Activated CD4-positive, CD25-positive, alpha-beta regulatory T cell (primary cell): ENCODE measurements around the gene PA2G4.
"Not testable (repeated sequence)": the region's sequence is repeated elsewhere in the genome, so short reads cannot be mapped to it uniquely, and the experiment has no call there.

Source experiments
- DNase-seq, 4 experiments: peaks; one replicate each; lab custom pipeline; 2025; lab: John Stamatoyannopoulos, UW

The PA2G4 gene

DNA sequence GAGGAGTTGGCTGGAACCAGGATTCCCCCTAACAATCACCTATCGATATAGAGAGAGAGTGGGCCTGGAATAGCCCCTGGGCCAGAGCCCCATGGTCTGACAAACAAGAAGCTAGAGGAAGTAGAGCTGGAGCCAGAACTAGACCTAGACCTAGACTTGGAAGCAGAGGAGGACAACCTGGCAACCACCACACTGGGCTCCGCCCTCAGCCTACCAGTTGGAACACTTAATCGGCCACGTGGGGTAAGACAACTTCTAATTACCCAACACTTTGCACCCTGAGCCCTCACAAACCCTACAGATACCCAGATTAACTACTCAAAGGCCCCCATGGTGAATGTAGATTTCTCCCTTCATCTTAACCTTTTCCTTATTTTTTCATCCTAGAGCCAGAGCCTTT lies 4.6 kb upstream of the PA2G4 start:
- no peak for DNase-seq

DNA sequence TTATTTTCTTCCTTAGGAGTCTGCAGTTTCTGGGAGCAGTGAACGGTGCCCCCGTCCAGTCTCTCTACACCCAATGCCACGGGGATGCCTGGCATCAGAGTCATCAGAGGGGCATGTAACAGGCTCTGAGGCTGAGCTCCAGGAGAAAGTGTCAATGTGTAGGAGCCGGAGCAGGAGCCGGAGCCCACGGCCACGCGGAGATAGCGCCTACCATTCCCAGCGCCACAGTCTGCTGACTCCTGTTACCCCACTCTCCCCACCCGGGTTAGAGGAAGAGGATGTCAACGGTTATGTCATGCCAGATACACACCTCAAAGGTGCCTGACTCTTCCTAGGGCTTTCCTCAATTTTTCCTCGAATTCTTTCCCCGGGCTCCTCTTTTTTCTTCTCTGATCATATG lies 3.3 kb upstream of the PA2G4 start:
- DNase-seq: no peak

DNA sequence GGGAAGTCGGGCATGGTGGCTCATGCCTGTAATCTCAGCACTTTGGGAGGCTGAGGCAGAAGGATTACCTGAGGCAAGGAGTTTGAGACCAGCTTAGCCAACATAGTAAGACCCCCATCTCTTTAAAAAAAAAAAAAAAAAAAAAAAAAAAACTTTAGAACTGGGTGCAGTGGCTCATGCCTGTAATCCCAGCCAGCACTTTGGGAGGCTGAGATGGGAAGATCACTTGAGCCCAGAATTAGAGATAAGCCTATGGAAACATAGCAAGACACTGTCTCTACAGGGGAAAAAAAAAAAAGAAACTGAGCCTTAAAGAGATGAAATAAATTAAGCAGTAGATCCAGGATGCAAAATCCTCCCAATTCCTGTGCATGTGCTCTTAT lies 1.7 kb upstream of the PA2G4 start:
- DNase-seq: no peak

- no peak for DNase-seq
Measured at GRCh38 chr12:56103066-56103711, 1.2 kb upstream of the PA2G4 start.

- DNase-seq: no peak
Measured at GRCh38 chr12:56103823-56104108, 593 bp upstream of the PA2G4 start.

DNA sequence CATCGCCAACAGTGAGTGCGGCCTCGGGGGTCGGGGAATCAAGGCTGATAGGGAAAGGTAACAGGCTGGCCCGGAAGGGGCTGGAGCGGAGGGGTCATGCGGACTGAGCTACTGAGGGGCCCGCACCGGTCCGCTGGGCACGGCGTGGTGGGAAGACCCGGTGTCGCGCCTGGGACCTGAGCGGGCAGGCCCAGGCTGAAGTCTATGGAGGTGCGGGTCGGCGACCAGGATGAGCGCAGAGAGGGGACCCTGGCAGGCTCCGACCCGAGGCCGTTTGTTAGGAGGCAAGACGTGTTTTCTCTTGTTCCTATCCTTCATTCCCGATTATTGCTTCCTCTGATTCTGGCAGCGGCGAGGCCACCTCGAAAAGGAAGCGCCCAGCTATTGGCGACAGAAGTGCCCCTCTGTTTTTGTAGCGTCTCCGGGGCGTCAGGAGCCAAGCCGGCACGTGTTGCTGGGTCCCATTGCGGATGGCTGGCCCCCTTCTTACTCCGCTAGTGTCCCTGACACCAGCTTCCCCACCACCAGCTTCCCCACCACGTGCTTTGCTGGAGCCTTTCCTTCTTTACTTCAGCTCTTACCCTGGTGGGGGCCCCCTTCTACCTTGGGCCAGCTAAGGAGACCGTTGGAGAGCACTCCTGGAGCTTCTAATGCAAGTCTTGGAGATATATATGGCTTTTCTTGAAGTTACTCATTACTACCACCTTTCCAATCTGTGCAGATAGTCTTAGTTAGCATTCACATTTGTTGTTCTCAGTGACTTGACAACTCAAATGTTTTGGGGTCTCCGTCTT lies 653 bp downstream of the PA2G4 start:
- DNase-seq: no peak

DNA sequence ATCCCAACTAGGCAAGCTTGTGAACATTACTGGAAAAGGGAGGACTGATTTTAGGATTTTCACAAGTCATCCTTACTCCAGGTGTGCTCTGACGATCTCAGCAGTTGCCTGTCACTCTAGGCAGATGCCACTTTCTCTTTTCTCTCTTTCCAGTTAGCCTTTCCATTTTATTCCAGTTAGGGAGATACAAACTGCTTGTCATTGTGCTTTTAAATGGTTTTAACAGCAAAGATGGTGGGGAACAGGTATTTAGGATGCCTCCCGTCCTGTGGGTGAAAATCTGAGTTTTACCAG lies 1.2 kb downstream of the PA2G4 start:
- DNase-seq: no peak

DNA sequence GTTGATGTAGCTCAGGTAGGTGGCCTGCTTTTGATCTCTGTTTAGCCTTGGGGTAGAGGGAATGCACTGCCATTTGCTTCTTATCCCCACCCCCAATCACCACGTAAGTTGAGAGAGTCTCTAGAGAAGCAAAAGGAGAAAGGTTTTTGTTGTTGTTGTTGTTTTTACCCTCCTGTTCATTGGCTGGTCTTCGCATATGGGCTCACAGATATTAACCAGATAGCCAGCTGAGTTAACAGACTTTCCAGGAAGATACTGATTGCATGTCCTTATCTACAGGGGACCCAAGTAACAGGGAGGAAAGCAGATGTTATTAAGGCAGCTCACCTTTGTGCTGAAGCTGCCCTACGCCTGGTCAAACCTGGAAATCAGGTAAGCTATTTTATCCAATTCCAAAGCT lies 2.9 kb downstream of the PA2G4 start:
- no peak for DNase-seq

DNA sequence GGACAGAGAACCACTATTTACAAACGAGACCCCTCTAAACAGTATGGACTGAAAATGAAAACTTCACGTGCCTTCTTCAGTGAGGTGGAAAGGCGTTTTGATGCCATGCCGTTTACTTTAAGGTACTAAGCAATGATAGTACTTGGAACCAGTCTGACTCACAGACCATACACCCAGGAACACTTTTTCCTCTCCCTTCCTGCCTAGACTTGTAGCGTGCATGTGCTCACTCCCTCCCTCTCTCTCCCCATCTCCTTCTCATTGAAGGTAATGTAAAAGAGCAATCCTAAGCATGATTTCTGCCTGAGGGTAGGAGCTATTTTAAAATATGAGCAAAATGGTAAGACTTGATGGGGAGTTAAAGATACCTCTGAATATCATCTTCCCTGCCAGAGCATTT lies 6.2 kb downstream of the PA2G4 start:
- DNase-seq: no peak

GRCh38 chr12:56114084-56114483 lies 9.7 kb downstream of the PA2G4 start:
- no peak for DNase-seq

DNA sequence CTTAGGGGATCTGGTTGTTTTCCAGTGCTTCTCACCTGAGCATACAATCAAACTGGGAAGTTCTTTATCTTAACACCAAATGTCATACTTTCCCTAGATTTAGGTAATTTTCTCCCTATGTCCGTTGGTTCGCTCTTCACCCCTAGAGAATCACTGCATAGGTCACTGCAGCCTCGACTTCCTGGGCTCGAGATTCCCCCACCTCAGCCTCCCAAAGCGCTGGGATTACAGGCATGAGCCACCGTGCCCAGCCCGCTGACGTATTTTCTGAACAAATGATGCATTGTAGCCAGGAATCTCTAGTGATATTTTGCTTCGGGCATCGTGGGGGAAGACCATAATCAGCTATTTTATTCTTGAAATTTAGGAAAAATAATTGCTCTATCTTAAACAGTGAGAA lies 11.0 kb downstream of the PA2G4 start:
- no peak for DNase-seq

DNA sequence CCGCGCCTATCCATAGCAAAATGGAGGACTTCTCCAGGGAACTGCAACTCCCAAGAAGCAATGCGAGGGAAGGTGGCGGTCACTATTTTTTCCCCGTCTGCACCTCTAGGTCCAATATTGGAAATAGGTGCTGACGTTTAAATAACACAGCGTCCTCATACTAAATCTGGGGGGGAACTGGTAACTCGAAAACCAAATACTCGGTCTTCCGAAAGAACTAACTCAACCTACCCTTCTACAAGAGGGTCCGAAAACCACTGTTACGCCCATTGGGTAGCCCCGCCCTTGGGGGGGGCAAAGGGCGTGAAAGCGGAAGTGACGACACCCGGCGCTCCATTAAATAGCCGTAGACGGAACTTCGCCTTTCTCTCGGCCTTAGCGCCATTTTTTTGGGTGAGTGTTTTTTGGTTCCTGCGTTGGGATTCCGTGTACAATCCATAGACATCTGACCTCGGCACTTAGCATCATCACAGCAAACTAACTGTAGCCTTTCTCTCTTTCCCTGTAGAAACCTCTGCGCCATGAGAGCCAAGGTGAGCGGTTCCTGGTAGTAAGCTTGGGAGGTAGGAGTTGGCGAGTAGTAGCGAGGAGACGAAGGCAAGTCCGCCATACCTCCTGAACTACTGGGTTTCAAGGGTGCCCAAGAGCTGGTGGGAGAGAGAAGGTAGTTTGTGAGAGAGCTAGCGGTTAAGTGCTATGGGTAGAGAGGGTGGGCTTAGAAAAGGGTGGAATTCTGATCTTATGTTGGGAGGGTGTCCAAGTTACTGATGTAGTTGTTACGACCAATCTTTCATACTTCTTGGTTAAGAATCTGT lies 12.1 kb downstream of the PA2G4 start, which contains the start of gene RPL41:
RPL41 (plus strand) TSS at position 367 of the 815 bp plus-strand sequence.
- DNase-seq: peak; percentile 83 to 88 (median 85)

DNA sequence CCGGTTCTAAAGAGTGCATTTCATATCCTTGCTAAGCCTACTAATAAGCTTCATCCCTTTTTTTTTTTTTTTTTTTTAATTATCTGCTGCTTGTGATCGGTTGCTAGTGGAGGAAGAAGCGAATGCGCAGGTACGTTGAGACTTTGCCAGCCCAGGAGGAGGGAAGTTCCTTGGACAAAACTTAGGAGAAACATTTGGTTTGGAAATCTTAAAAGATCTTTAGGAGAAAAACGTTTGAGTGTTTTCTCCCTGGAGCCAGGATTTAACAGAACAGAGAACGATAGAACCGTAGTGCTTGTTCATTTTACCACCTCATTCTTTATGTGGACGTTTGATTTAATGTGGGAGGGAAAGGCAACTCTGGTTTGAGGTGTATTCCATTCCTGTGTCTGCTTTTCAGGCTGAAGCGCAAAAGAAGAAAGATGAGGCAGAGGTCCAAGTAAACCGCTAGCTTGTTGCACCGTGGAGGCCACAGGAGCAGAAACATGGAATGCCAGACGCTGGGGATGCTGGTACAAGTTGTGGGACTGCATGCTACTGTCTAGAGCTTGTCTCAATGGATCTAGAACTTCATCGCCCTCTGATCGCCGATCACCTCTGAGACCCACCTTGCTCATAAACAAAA lies 12.8 kb downstream of the PA2G4 start:
- not testable (repeated sequence) for DNase-seq

- DNase-seq: peak; percentile 84 to 93 (median 92)
Measured at GRCh38 chr12:56117778-56118687, 13.7 kb downstream of the PA2G4 start, which contains the start of gene ZC3H10. ZC3H10 (plus strand) TSS chr12:56118266; CDS start chr12:56120563, 2,297 bp downstream.

- DNase-seq: no peak
Measured at GRCh38 chr12:56118688-56119357, 14.5 kb downstream of the PA2G4 start.

DNA sequence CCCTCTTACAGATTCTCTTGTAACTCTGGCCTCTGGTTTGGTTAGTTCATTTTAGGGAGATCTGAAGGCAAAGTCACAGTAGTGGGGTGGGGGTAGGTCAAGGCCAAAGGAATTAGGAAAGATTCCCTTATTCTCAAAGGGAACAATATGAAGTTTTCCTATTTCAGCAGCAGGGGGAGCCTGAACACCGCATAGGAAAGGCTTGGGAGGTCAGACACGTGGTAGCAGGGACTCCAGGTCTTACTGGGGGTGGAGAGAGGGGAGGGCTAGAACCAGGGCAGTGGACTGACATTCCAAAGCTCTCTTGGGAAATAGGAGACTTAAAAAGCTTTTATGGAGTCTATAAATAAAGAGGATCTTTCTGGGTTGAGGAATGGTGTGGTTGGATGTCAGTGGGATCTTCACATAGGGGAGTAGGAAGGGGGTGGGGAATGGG lies 15.0 kb downstream of the PA2G4 start:
- peak in 3 of 4 experiments; percentile 10 to 51 (median 25) for DNase-seq

- no peak for DNase-seq
Measured at GRCh38 chr12:56120158-56120846, 15.9 kb downstream of the PA2G4 start.

- no peak for DNase-seq
Measured at GRCh38 chr12:56121204-56121870, 17.0 kb downstream of the PA2G4 start.

DNA sequence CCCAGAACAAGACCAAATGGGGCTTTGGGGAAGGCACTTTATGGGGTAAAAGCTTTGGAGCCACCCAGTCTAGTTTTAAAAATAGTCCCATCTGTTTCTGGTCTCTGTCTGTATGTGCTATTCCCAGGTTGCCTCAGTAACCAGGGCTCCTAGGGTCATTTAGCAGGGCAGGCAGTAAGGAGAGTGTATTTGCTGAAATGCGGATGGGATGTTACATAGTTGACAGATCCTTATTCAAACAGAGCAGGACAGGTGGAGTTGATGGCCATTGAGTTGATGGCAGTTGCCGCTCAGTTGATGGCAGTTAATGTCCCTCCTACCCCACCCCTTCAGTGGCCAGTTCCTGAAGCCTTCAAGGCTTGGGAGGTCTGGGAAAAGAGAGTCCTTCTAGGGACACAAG lies 18.3 kb downstream of the PA2G4 start:
- DNase-seq: no peak

GRCh38 chr12:56124133-56124532 lies 19.8 kb downstream of the PA2G4 start:
- no peak for DNase-seq
